OCI-LY1 (cell line): ENCODE measurements around the gene EPHA8.

Experiments
- EZH2 ChIP-seq: fragments of 200-600 bp; sonication (generic), shearing (Covaris generic); IDR thresholded peaks from 2 replicates; pipeline ENCODE4 v1.8.0; 2017; ENCODE audit warnings: borderline replicate concordance, mixed run types, mild to moderate bottlenecking, antibody characterized with exemption, low read length, moderate library complexity, mixed read lengths
- TF ChIP-seq, protein P1 (sequence below): fragments of 200-600 bp; sonication (generic), shearing (Covaris generic); IDR thresholded peaks from 2 replicates; pipeline ENCODE4 v1.5.1; 2017; ENCODE audit warnings: mild to moderate bottlenecking, antibody characterized with exemption, low read length, moderate library complexity, mixed read lengths

DNA sequence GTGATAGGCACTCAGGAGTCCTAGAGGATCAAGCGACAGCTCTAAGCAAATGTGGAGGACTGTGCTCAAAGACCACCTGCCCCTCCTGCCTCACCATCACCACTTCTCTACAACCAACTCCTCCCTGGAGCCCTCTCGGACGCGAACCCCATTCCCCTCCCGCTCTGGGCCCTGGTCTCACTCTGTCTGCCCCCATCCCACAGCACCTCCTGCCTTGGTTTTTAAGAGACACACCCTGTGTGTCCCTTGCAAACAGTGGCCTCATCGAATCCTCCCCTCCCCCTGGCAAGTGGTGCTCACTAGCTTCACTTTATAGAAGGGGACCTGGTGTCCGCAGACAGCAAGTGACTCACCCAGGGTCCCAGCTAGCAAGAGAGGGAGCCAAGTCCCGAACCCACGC lies 28.8 kb downstream of the EPHA8 start:
- TF ChIP-seq, protein P1, sequence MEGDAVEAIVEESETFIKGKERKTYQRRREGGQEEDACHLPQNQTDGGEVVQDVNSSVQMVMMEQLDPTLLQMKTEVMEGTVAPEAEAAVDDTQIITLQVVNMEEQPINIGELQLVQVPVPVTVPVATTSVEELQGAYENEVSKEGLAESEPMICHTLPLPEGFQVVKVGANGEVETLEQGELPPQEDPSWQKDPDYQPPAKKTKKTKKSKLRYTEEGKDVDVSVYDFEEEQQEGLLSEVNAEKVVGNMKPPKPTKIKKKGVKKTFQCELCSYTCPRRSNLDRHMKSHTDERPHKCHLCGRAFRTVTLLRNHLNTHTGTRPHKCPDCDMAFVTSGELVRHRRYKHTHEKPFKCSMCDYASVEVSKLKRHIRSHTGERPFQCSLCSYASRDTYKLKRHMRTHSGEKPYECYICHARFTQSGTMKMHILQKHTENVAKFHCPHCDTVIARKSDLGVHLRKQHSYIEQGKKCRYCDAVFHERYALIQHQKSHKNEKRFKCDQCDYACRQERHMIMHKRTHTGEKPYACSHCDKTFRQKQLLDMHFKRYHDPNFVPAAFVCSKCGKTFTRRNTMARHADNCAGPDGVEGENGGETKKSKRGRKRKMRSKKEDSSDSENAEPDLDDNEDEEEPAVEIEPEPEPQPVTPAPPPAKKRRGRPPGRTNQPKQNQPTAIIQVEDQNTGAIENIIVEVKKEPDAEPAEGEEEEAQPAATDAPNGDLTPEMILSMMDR = no peak
- no peak for TF ChIP-seq EZH2
